GDM1 (cell line): ENCODE data around the gene NT5E.
"Not testable (repeated sequence)": the region's sequence is repeated elsewhere in the genome, so short reads cannot be mapped to it uniquely, and the experiment has no call there.

Experiments
- DNase-seq: peaks from one replicate; lab custom pipeline; 2025; lab: John Stamatoyannopoulos, UW

Gene NT5E

GRCh38 chr6:85493389-85493788 is 43.5 kb downstream of the NT5E start:
- no peak for DNase-seq

- DNase-seq, result no peak
These were observed 45.0 kb downstream of the NT5E start for GRCh38 chr6:85494547-85495536.

GRCh38 chr6:85496009-85496579 is 46.2 kb downstream of the NT5E start:
- no peak for DNase-seq

- no peak for DNase-seq
These were observed 47.0 kb downstream of the NT5E start for GRCh38 chr6:85496856-85497255.

- no peak for DNase-seq
These were observed 48.8 kb downstream of the NT5E start for GRCh38 chr6:85498596-85499258.

GRCh38 chr6:85506441-85507093 is 56.7 kb downstream of the NT5E start:
- no peak for DNase-seq

- DNase-seq, result no peak
These were observed 66.3 kb downstream of the NT5E start for GRCh38 chr6:85516168-85516567.

- DNase-seq, result not testable (repeated sequence)
These were observed 74.4 kb downstream of the NT5E start for GRCh38 chr6:85524281-85524680.

- DNase-seq, result no peak
These were observed 87.2 kb downstream of the NT5E start for GRCh38 chr6:85537055-85537494.

GRCh38 chr6:85544776-85545175 is 94.9 kb downstream of the NT5E start:
- no peak for DNase-seq
